COLO668 (cell line): Measurements from ENCODE around the gene EEF2.

Experiments
- DNase-seq: peaks from one replicate; lab custom pipeline; 2025; ENCODE audit not compliant: unreplicated experiment; lab: John Stamatoyannopoulos, UW

EEF2 gene

GRCh38 chr19:3986260-3987041, 1.2 kb upstream of the EEF2 start:
- DNase-seq: peak; percentile 80

GRCh38 chr19:3985643-3986259, 488 bp upstream of the EEF2 start:
- DNase-seq: no peak

GRCh38 chr19:3984584-3984907, 717 bp downstream of the EEF2 start:
- no peak for DNase-seq

- peak; percentile 71 for DNase-seq
Measured at GRCh38 chr19:3983936-3984583, 1.2 kb downstream of the EEF2 start.

GRCh38 chr19:3983542-3983914, 1.7 kb downstream of the EEF2 start:
- no peak for DNase-seq

GRCh38 chr19:3982701-3983541, 2.3 kb downstream of the EEF2 start:
- peak; percentile 51 for DNase-seq

- DNase-seq: no peak
Measured at GRCh38 chr19:3981736-3982681, 3.3 kb downstream of the EEF2 start.

- DNase-seq: no peak
Measured at GRCh38 chr19:3981373-3981735, 3.9 kb downstream of the EEF2 start.

GRCh38 chr19:3980353-3981251, 4.7 kb downstream of the EEF2 start:
- no peak for DNase-seq

- DNase-seq: no peak
Measured at GRCh38 chr19:3979674-3980352, 5.5 kb downstream of the EEF2 start.

GRCh38 chr19:3979289-3979673, 6.0 kb downstream of the EEF2 start:
- DNase-seq: no peak

- DNase-seq: no peak
Measured at GRCh38 chr19:3978145-3978544, 7.1 kb downstream of the EEF2 start.

- no peak for DNase-seq
Measured at GRCh38 chr19:3977242-3978143, 7.8 kb downstream of the EEF2 start.

GRCh38 chr19:3976495-3977241, 8.6 kb downstream of the EEF2 start:
- no peak for DNase-seq

- no peak for DNase-seq
Measured at GRCh38 chr19:3975637-3976087, 9.6 kb downstream of the EEF2 start.

GRCh38 chr19:3975144-3975543, 10.1 kb downstream of the EEF2 start:
- no peak for DNase-seq
